GM18870 (cell line): ENCODE data around the gene GARIN5A.
"Not testable (repeated sequence)": the region's sequence is repeated elsewhere in the genome, so short reads cannot be mapped to it uniquely, and the experiment has no call there.

Experiments
- ATAC-seq: cut with Tn5 transposase; IDR thresholded peaks from one replicate; pipeline ENCODE4 v1.9.1; 2021; ENCODE audit warnings: moderate library complexity; ENCODE audit not compliant: unreplicated experiment

Gene GARIN5A

GRCh38 chr19:50489461-50490011 is 12.9 kb upstream of the GARIN5A start:
- ATAC-seq = no peak

GRCh38 chr19:50488389-50489194 is 11.9 kb upstream of the GARIN5A start:
- no peak for ATAC-seq

GRCh38 chr19:50486823-50487515 is 10.3 kb upstream of the GARIN5A start:
- no peak for ATAC-seq

- ATAC-seq = no peak
Observed at GRCh38 chr19:50485284-50485955, 8.8 kb upstream of the GARIN5A start.

- ATAC-seq = no peak
Observed at GRCh38 chr19:50482916-50483315, 6.3 kb upstream of the GARIN5A start.

- ATAC-seq = no peak
Observed at GRCh38 chr19:50482271-50482855, 5.7 kb upstream of the GARIN5A start.

- ATAC-seq = no peak
Observed at GRCh38 chr19:50481351-50482149, 4.9 kb upstream of the GARIN5A start.

- ATAC-seq = no peak
Observed at GRCh38 chr19:50480281-50481111, 3.8 kb upstream of the GARIN5A start.

- ATAC-seq = no peak
Observed at GRCh38 chr19:50479761-50480251, 3.2 kb upstream of the GARIN5A start.

- no peak for ATAC-seq
Observed at GRCh38 chr19:50478901-50479715, 2.5 kb upstream of the GARIN5A start.

- no peak for ATAC-seq
Observed at GRCh38 chr19:50477751-50478515, 1.3 kb upstream of the GARIN5A start.

GRCh38 chr19:50476907-50477238 is 225 bp upstream of the GARIN5A start:
- ATAC-seq = no peak

GRCh38 chr19:50475736-50476223 is 868 bp downstream of the GARIN5A start:
- no peak for ATAC-seq

GRCh38 chr19:50475101-50475568 is 1.5 kb downstream of the GARIN5A start:
- no peak for ATAC-seq

- not testable (repeated sequence) for ATAC-seq
Observed at GRCh38 chr19:50473336-50473735, 3.3 kb downstream of the GARIN5A start.

GRCh38 chr19:50468818-50469217 is 7.8 kb downstream of the GARIN5A start:
- ATAC-seq = no peak

GRCh38 chr19:50467566-50467965 is 9.1 kb downstream of the GARIN5A start:
- ATAC-seq = no peak

- ATAC-seq = no peak
Observed at GRCh38 chr19:50466706-50467039, 10.0 kb downstream of the GARIN5A start.
